ENCODE results near the gene AFAP1L2.

Gene AFAP1L2

GRCh38 chr10:114380060-114380459 is 24.2 kb downstream of the AFAP1L2 start:
- no peak for TF ChIP-seq CTCF (conservative IDR thresholded peaks at IDR 0.05; ENCODE audit: low read length)
- no peak for DNase-seq (ENCODE audit: low read depth)
- no peak overlapping the region for H3K4me3 ChIP-seq (ENCODE audit: low read length)

- H3K4me3 ChIP-seq (ENCODE audit: low read length): no peak overlapping the region
- no peak for TF ChIP-seq CTCF (conservative IDR thresholded peaks at IDR 0.05; ENCODE audit: low read length)
- DNase-seq (ENCODE audit: low read depth): no peak
These were observed 24.7 kb downstream of the AFAP1L2 start for GRCh38 chr10:114379631-114380041.

- no peak for TF ChIP-seq CTCF (conservative IDR thresholded peaks at IDR 0.05; ENCODE audit: low read length)
- H3K4me3 ChIP-seq (ENCODE audit: low read length): no peak overlapping the region
- DNase-seq (ENCODE audit: low read depth): no peak
These were observed 27.8 kb downstream of the AFAP1L2 start for GRCh38 chr10:114376523-114376922.

GRCh38 chr10:114375047-114375446 is 29.3 kb downstream of the AFAP1L2 start:
- no peak for TF ChIP-seq CTCF (conservative IDR thresholded peaks at IDR 0.05; ENCODE audit: low read length)
- DNase-seq (ENCODE audit: low read depth): no peak
- H3K4me3 ChIP-seq (ENCODE audit: low read length): no peak overlapping the region

- H3K4me3 ChIP-seq (ENCODE audit: low read length): no peak overlapping the region
- DNase-seq (ENCODE audit: low read depth): no peak
- TF ChIP-seq CTCF (conservative IDR thresholded peaks at IDR 0.05; ENCODE audit: low read length): no peak
These were observed 30.1 kb downstream of the AFAP1L2 start for GRCh38 chr10:114374053-114374791.

GRCh38 chr10:114373631-114374030 is 30.7 kb downstream of the AFAP1L2 start:
- no peak overlapping the region for H3K4me3 ChIP-seq (ENCODE audit: low read length)
- no peak for TF ChIP-seq CTCF (conservative IDR thresholded peaks at IDR 0.05; ENCODE audit: low read length)
- no peak for DNase-seq (ENCODE audit: low read depth)

- no peak overlapping the region for H3K4me3 ChIP-seq (ENCODE audit: low read length)
- no peak for DNase-seq (ENCODE audit: low read depth)
- TF ChIP-seq CTCF (conservative IDR thresholded peaks at IDR 0.05; ENCODE audit: low read length): no peak
These were observed 31.3 kb downstream of the AFAP1L2 start for GRCh38 chr10:114372995-114373394.

Measured in AG10803 (cell line).